Activated T-cell treated with anti-CD3 and anti-CD28 coated beads, Interleukin-2, amount 50 U/mL, for 72 hours (primary cell): Measurements from ENCODE around the gene DNAJB8. TPM values are rescaled to one million over a fixed set of nuclear protein-coding genes. Genes with fewer than 3 reads are reported as not detected.

Experiments
- ATAC-seq, 2 donors: fragments of 150-1000 bp; cut with Tn5 transposase; replicated peaks in 1 of 2; 2 replicates each; pipeline ENCODE4 v1.10.0; 2021; ENCODE audit warnings: moderate library complexity in 2 of 2, mild to moderate bottlenecking in 1 of 2
- DNase-seq, 2 donors: peaks; one replicate each; pipeline ENCODE4 v3.0.0; 2021 to 2022; ENCODE audit warnings: mixed read lengths in 1 of 2
- H3K27ac Mint-ChIP-seq: one replicate; pipeline ENCODE4 v1.8.0; 2022; ENCODE audit warnings: mild to moderate bottlenecking, moderate library complexity, mixed read lengths
- H3K27me3 Mint-ChIP-seq: one replicate; pipeline ENCODE4 v1.8.0; 2022; ENCODE audit warnings: low read depth, mixed read lengths
- H3K36me3 Mint-ChIP-seq, 2 donors: one replicate each; pipeline ENCODE4 v1.8.0; 2022; ENCODE audit warnings: mixed read lengths in 2 of 2, mild to moderate bottlenecking in 1 of 2; ENCODE audit not compliant: insufficient read depth in 2 of 2
- H3K4me1 Mint-ChIP-seq: one replicate; pipeline ENCODE4 v1.8.0; 2022; ENCODE audit warnings: low read depth, mixed read lengths
- H3K4me3 Mint-ChIP-seq, 2 donors: one replicate each; pipeline ENCODE4 v1.8.0; 2022; ENCODE audit warnings: mild to moderate bottlenecking in 2 of 2, mixed read lengths in 2 of 2, moderate library complexity in 2 of 2
- H3K9me3 Mint-ChIP-seq, 2 donors: one replicate each; pipeline ENCODE4 v1.8.0; 2022; ENCODE audit warnings: mixed read lengths in 2 of 2
- total RNA-seq, 2 donors: library from RNA; stranded (reverse); gene quantifications; one replicate each; pipeline ENCODE4 v1.2.3, GENCODE V29; 2022

The DNAJB8 gene
- not detected for total RNA-seq

GRCh38 chr3:128466840-128467541 is at the start of gene DNAJB8:
TSS of gene DNAJB8 (minus strand) at chr3:128466890. CDS start at chr3:128463245, 3,645 bp downstream.
- ATAC-seq (peak; percentile 88 to 94), DNase-seq (peak; percentile 58 to 62)
- Mint-ChIP-seq H3K27ac (peak within 1 kb of the TSS; percentile 13), H3K27me3 (peaks cover 34% of the 10 kb centered on the region), H3K4me1 (peaks cover 9% of the 10 kb centered on the region), H3K4me3 (no peak within 1 kb of the TSS), H3K36me3 (no peaks in the 10 kb centered on the region), H3K9me3 (no peaks in the 10 kb centered on the region)

GRCh38 chr3:128515967-128516366 is 49.3 kb upstream of the DNAJB8 start:
- peaks cover 61% of the 10 kb centered on the region for H3K27me3 Mint-ChIP-seq
- no peak overlapping the region for H3K4me3 Mint-ChIP-seq
- no peaks in the 10 kb centered on the region for H3K4me1 Mint-ChIP-seq
- H3K27ac Mint-ChIP-seq, result no peak overlapping the region
- peaks cover 6 to 10% of the 10 kb centered on the region in 2 donors for H3K9me3 Mint-ChIP-seq
- ATAC-seq (no peak), DNase-seq (no peak)
- peaks cover 0 to 16% of the 10 kb centered on the region in 2 donors for H3K36me3 Mint-ChIP-seq

GRCh38 chr3:128508852-128509251 is 42.2 kb upstream of the DNAJB8 start:
- Mint-ChIP-seq H3K36me3 (peaks cover 0 to under 1% of the 10 kb centered on the region in 2 donors), H3K4me3 (no peak overlapping the region), H3K9me3 (peaks cover 0 to 2% of the 10 kb centered on the region in 2 donors), H3K27ac (no peak overlapping the region), H3K4me1 (no peaks in the 10 kb centered on the region), H3K27me3 (peaks cover 40% of the 10 kb centered on the region)
- ATAC-seq (no peak), DNase-seq (no peak)

GRCh38 chr3:128506754-128507153 is 40.1 kb upstream of the DNAJB8 start:
- Mint-ChIP-seq H3K9me3 (no peaks in the 10 kb centered on the region), H3K27ac (no peak overlapping the region), H3K36me3 (no peaks in the 10 kb centered on the region), H3K4me3 (no peak overlapping the region), H3K4me1 (no peaks in the 10 kb centered on the region), H3K27me3 (peaks cover 32% of the 10 kb centered on the region)
- ATAC-seq (no peak), DNase-seq (no peak)

GRCh38 chr3:128505771-128506170 is 39.1 kb upstream of the DNAJB8 start:
- H3K4me3 Mint-ChIP-seq, result no peak overlapping the region
- H3K27me3 Mint-ChIP-seq, result peaks cover 36% of the 10 kb centered on the region
- no peak overlapping the region for H3K27ac Mint-ChIP-seq
- no peaks in the 10 kb centered on the region for H3K4me1 Mint-ChIP-seq
- DNase-seq (no peak), ATAC-seq (no peak)
- no peaks in the 10 kb centered on the region for H3K36me3 Mint-ChIP-seq
- no peaks in the 10 kb centered on the region for H3K9me3 Mint-ChIP-seq

GRCh38 chr3:128504963-128505730 is 38.5 kb upstream of the DNAJB8 start:
- Mint-ChIP-seq H3K4me3 (no peak overlapping the region), H3K27ac (no peak overlapping the region), H3K9me3 (no peaks in the 10 kb centered on the region), H3K4me1 (no peaks in the 10 kb centered on the region), H3K27me3 (peaks cover 38% of the 10 kb centered on the region), H3K36me3 (no peaks in the 10 kb centered on the region)
- no peak for DNase-seq
- ATAC-seq, result no peak

GRCh38 chr3:128504533-128504915 is 37.8 kb upstream of the DNAJB8 start:
- ATAC-seq (no peak), DNase-seq (no peak)
- no peaks in the 10 kb centered on the region for H3K36me3 Mint-ChIP-seq
- no peak overlapping the region for H3K4me3 Mint-ChIP-seq
- no peak overlapping the region for H3K27ac Mint-ChIP-seq
- H3K27me3 Mint-ChIP-seq, result peaks cover 40% of the 10 kb centered on the region
- no peaks in the 10 kb centered on the region for H3K4me1 Mint-ChIP-seq
- H3K9me3 Mint-ChIP-seq, result no peaks in the 10 kb centered on the region

GRCh38 chr3:128503751-128504532 is 37.3 kb upstream of the DNAJB8 start:
- ATAC-seq, result no peak
- Mint-ChIP-seq H3K27me3 (peaks cover 37% of the 10 kb centered on the region), H3K4me3 (no peak overlapping the region), H3K36me3 (no peaks in the 10 kb centered on the region), H3K27ac (no peak overlapping the region), H3K9me3 (no peaks in the 10 kb centered on the region), H3K4me1 (no peaks in the 10 kb centered on the region)
- DNase-seq, result no peak

GRCh38 chr3:128503164-128503651 is 36.5 kb upstream of the DNAJB8 start:
- ATAC-seq, result no peak
- no peaks in the 10 kb centered on the region for H3K4me1 Mint-ChIP-seq
- H3K36me3 Mint-ChIP-seq, result no peaks in the 10 kb centered on the region
- no peak for DNase-seq
- no peak overlapping the region for H3K4me3 Mint-ChIP-seq
- H3K27ac Mint-ChIP-seq, result no peak overlapping the region
- no peaks in the 10 kb centered on the region for H3K9me3 Mint-ChIP-seq
- H3K27me3 Mint-ChIP-seq, result peaks cover 41% of the 10 kb centered on the region

GRCh38 chr3:128502712-128503111 is 36.0 kb upstream of the DNAJB8 start:
- no peak overlapping the region for H3K27ac Mint-ChIP-seq
- no peaks in the 10 kb centered on the region for H3K9me3 Mint-ChIP-seq
- ATAC-seq (no peak), DNase-seq (no peak)
- no peak overlapping the region for H3K4me3 Mint-ChIP-seq
- peaks cover 36% of the 10 kb centered on the region for H3K27me3 Mint-ChIP-seq
- no peaks in the 10 kb centered on the region for H3K36me3 Mint-ChIP-seq
- no peaks in the 10 kb centered on the region for H3K4me1 Mint-ChIP-seq

- no peak for ATAC-seq
- no peaks in the 10 kb centered on the region for H3K9me3 Mint-ChIP-seq
- no peak overlapping the region for H3K4me3 Mint-ChIP-seq
- peaks cover 34% of the 10 kb centered on the region for H3K27me3 Mint-ChIP-seq
- no peak overlapping the region for H3K27ac Mint-ChIP-seq
- no peaks in the 10 kb centered on the region for H3K4me1 Mint-ChIP-seq
- DNase-seq, result no peak
- no peaks in the 10 kb centered on the region for H3K36me3 Mint-ChIP-seq
Measured at GRCh38 chr3:128501431-128501830, 34.7 kb upstream of the DNAJB8 start.

- Mint-ChIP-seq H3K27me3 (peaks cover 43% of the 10 kb centered on the region), H3K36me3 (no peaks in the 10 kb centered on the region), H3K4me1 (no peaks in the 10 kb centered on the region), H3K27ac (no peak overlapping the region), H3K9me3 (no peaks in the 10 kb centered on the region), H3K4me3 (no peak overlapping the region)
- ATAC-seq (no peak), DNase-seq (no peak)
Measured at GRCh38 chr3:128500556-128500955, 33.9 kb upstream of the DNAJB8 start.

GRCh38 chr3:128499724-128500275 is 33.1 kb upstream of the DNAJB8 start:
- H3K4me1 Mint-ChIP-seq, result no peaks in the 10 kb centered on the region
- ATAC-seq, result no peak
- H3K9me3 Mint-ChIP-seq, result no peaks in the 10 kb centered on the region
- no peak for DNase-seq
- H3K27ac Mint-ChIP-seq, result no peak overlapping the region
- H3K36me3 Mint-ChIP-seq, result no peaks in the 10 kb centered on the region
- H3K27me3 Mint-ChIP-seq, result peaks cover 51% of the 10 kb centered on the region
- H3K4me3 Mint-ChIP-seq, result no peak overlapping the region
